GM12878 (cell line): ENCODE results near the gene PNMA1. TPM values are rescaled to one million over a fixed set of nuclear protein-coding genes. Genes with fewer than 3 reads are reported as not detected.
A peak's percentile ranks its signal among the peaks of the same experiment; 100 is the strongest.

Experiments used
- CBX3 ChIP-seq: fragments of 200-600 bp; sonication (generic); IDR thresholded peaks from 2 replicates; pipeline ENCODE4 v1.6.1; 2016; ENCODE audit warnings: low read depth, borderline replicate concordance
- CBX5 ChIP-seq: sonication (generic); IDR thresholded peaks from 2 replicates; pipeline ENCODE4 v1.6.1; 2016; ENCODE audit warnings: low read depth, moderate library complexity, mild to moderate bottlenecking, inconsistent platforms
- CEBPB ChIP-seq, 2 experiments: fragments of 150-350 bp in 1 of 2; IDR thresholded peaks; 2 replicates each; pipeline ENCODE4 v1.6.1; 2012 to 2014; ENCODE audit warnings: low read depth in 2 of 2, low read length in 2 of 2, borderline replicate concordance in 1 of 2, inconsistent platforms in 1 of 2
- FOS ChIP-seq: IDR thresholded peaks from 3 replicates; pipeline ENCODE4 v1.6.1; 2011; ENCODE audit warnings: borderline replicate concordance; ENCODE audit not compliant: insufficient read length; ENCODE audit errors: extremely low read depth
- GATAD2B ChIP-seq: fragments of 450-650 bp; conservative IDR thresholded peaks from 2 replicates; pipeline ENCODE4 v1.6.1; 2017; ENCODE audit warnings: low read depth, mild to moderate bottlenecking, moderate library complexity
- HDAC6 ChIP-seq: fragments of 200-600 bp; sonication (generic); IDR thresholded peaks from one replicate; pipeline ENCODE4 v1.8.0; 2017; ENCODE audit warnings: antibody characterized with exemption; ENCODE audit not compliant: unreplicated experiment
- IKZF1 ChIP-seq: fragments of 450-650 bp; conservative IDR thresholded peaks from 2 replicates; pipeline ENCODE4 v1.6.1; 2017; ENCODE audit warnings: antibody characterized with exemption, mild to moderate bottlenecking
- IRF3 ChIP-seq: fragments of 450-650 bp; IDR thresholded peaks from 2 replicates; pipeline ENCODE4 v1.6.1; 2014; ENCODE audit warnings: mild to moderate bottlenecking
- IRF4 ChIP-seq: IDR thresholded peaks from 2 replicates; pipeline ENCODE4 v1.6.1; 2011; ENCODE audit warnings: low read depth, low read length
- LARP7 ChIP-seq: fragments of 450-650 bp; IDR thresholded peaks from 2 replicates; pipeline ENCODE4 v1.6.1; 2017; ENCODE audit warnings: mild to moderate bottlenecking
- NFYA ChIP-seq: IDR thresholded peaks from 2 replicates; pipeline ENCODE4 v1.6.1; 2011; ENCODE audit warnings: low read depth, mild to moderate bottlenecking, low read length, improper control_type of control experiment, borderline replicate concordance
- NKRF ChIP-seq: fragments of 450-650 bp; conservative IDR thresholded peaks from 2 replicates; pipeline ENCODE4 v1.6.1; 2017; ENCODE audit warnings: mild to moderate bottlenecking, moderate library complexity
- POLR2AphosphoS5 ChIP-seq: IDR thresholded peaks from 2 replicates; pipeline ENCODE4 v1.6.1; 2011; ENCODE audit warnings: mild to moderate bottlenecking, low read length, inconsistent platforms
- SMC3 ChIP-seq: IDR thresholded peaks from 2 replicates; pipeline ENCODE4 v1.6.1; 2011; ENCODE audit warnings: low read length, improper control_type of control experiment, borderline replicate concordance
- ZNF592 ChIP-seq: fragments of 450-650 bp; IDR thresholded peaks from 2 replicates; pipeline ENCODE4 v1.6.1; 2017; ENCODE audit warnings: mild to moderate bottlenecking, moderate library complexity
- polyA plus RNA-seq, 11 experiments: library from polyadenylated mRNA; depleted of rRNA in 4 of 11; unstranded in 6 of 11; stranded (reverse) in 5 of 11; fragments of >200 nt; fragmentation: Nextera tagmentation in 4 of 11; fragmentation: Illumina TruSeq in 1 of 11; extraction: Ambion mirVana in 4 of 11; extraction: Trizol in 1 of 11; gene quantifications; 1 replicate in 1 of 11; 2 replicates in 10 of 11; pipeline versions ENCODE4 v1.2.1 to v1.2.3, GENCODE V29; 2011 to 2016; ENCODE audit warnings: inconsistent platforms in 2 of 11, missing spikeins in 2 of 11, low read depth in 1 of 11
- total RNA-seq, 4 experiments: library from RNA; depleted of rRNA in 3 of 4; stranded (reverse); fragments of >200 nt in 3 of 4; fragmentation: Illumina TruSeq in 1 of 4; extraction: Trizol in 1 of 4; gene quantifications; 2 replicates each; pipeline versions ENCODE4 v1.2.1 to v1.2.3, GENCODE V29; 2013 to 2021
- TF ChIP-seq, protein P1 (sequence below): fragments of 450-650 bp; IDR thresholded peaks from 2 replicates; pipeline ENCODE4 v1.6.1; 2016; ENCODE audit warnings: mild to moderate bottlenecking
- TF ChIP-seq, protein P2 (sequence below): IDR thresholded peaks from 2 replicates; pipeline ENCODE4 v1.6.1; 2011; ENCODE audit warnings: borderline replicate concordance, low read depth, mild to moderate bottlenecking, moderate library complexity, mixed read lengths, low read length; ENCODE audit not compliant: insufficient read depth; ENCODE audit errors: extremely low read length

The PNMA1 gene
- total and polyA plus RNA-seq, 10 of the 15 experiments (the other 5 are each of a cell fraction or from before 2014, with no cell fraction given) = 1.8 to 39.3 (median 11.1) TPM

GRCh38 chr14:73696466-73697400 lies 17.5 kb downstream of the PNMA1 start (continued):
- TF ChIP-seq ZNF592 (peak; percentile 80; the same call in 1 of the 2 replicates), LARP7 (no peak), NFYA (no peak), GATAD2B (peak; percentile 53; the same call in 1 of the 2 replicates), FOS (no peak), IRF4 (peak; percentile 99), CBX5 (0 out of 2 replicates have a peak, but pooled peaks have one; percentile 28), HDAC6 (no peak), SMC3 (no peak), IRF3 (no peak), POLR2AphosphoS5 (no peak), NKRF (peak; percentile 49), CBX3 (no peak), IKZF1 (peak; percentile 83), CEBPB (IDR thresholded peaks at IDR 0.05; ENCODE audit: borderline replicate concordance in 1 of 2, low read depth in 2 of 2, low read length in 2 of 2) (peak in 1 of 2 experiments; percentile 62; a peak in 1 of 4 replicates)
- TF ChIP-seq, protein P1, sequence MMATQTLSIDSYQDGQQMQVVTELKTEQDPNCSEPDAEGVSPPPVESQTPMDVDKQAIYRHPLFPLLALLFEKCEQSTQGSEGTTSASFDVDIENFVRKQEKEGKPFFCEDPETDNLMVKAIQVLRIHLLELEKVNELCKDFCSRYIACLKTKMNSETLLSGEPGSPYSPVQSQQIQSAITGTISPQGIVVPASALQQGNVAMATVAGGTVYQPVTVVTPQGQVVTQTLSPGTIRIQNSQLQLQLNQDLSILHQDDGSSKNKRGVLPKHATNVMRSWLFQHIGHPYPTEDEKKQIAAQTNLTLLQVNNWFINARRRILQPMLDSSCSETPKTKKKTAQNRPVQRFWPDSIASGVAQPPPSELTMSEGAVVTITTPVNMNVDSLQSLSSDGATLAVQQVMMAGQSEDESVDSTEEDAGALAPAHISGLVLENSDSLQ = peak; percentile 70
- TF ChIP-seq, protein P2, sequence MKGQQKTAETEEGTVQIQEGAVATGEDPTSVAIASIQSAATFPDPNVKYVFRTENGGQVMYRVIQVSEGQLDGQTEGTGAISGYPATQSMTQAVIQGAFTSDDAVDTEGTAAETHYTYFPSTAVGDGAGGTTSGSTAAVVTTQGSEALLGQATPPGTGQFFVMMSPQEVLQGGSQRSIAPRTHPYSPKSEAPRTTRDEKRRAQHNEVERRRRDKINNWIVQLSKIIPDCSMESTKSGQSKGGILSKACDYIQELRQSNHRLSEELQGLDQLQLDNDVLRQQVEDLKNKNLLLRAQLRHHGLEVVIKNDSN = no peak
